Vagina (tissue), 2 donors: ENCODE measurements around the gene CD200R1L.

ENCODE experiments used
- POLR2A ChIP-seq, 2 donors: fragments of 450-650 bp; IDR thresholded peaks; one replicate each; pipeline ENCODE4 v1.6.1; 2017; ENCODE audit warnings: antibody characterized with exemption in 2 of 2, mild to moderate bottlenecking in 2 of 2, moderate library complexity in 2 of 2
- POLR2AphosphoS5 ChIP-seq, 2 donors: sonication (generic); formaldehyde crosslinking; IDR thresholded peaks; one replicate each; pipeline ENCODE4 v1.9.0; 2017; ENCODE audit warnings: antibody characterized with exemption in 2 of 2, mild to moderate bottlenecking in 2 of 2, low read depth in 1 of 2; ENCODE audit not compliant: insufficient read depth in 1 of 2
- TF ChIP-seq, protein P1 (sequence below), 3 experiments: fragments of 450-650 bp in 2 of 3; fragments of 200-600 bp in 1 of 3; sonication (generic) in 1 of 3; IDR thresholded peaks; one replicate each; pipeline ENCODE4 v1.5.1; 2017 to 2019; ENCODE audit warnings: antibody characterized with exemption in 3 of 3, mild to moderate bottlenecking in 2 of 3, moderate library complexity in 2 of 3

DNA sequence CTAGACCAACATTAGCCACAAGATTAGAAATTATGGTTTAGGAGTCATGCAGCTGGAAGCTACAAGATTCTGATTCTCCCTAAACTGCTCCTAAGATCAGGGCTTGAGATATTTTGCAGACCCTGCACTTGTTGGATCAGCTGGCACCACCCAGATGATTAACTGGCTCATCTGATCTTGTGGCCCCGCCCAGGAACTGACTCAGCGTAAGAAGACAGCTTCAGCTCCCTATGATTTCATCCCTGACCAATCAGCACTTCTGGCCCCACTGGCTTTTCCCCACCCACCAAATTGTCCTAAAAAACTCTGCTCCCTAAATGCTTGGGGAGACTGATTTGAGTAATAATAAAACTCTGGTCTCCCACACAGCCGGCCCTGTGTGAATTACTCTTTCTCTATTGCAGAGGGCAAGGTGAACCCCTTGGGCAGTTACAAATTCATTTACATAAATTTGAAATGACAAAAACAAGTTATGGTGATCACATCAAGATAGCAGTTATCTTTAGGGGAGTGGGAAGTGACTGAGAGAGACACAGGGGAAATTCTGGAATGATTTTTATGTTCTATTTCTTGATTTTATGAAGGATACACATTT, 76.5 kb downstream of the CD200R1L start:
- TF ChIP-seq POLR2AphosphoS5 (IDR thresholded peaks at IDR 0.05; ENCODE audit: insufficient read depth in 1 of 2, low read depth in 1 of 2) (no peak), POLR2A (IDR thresholded peaks at IDR 0.05) (no peak)
- TF ChIP-seq, protein P1, sequence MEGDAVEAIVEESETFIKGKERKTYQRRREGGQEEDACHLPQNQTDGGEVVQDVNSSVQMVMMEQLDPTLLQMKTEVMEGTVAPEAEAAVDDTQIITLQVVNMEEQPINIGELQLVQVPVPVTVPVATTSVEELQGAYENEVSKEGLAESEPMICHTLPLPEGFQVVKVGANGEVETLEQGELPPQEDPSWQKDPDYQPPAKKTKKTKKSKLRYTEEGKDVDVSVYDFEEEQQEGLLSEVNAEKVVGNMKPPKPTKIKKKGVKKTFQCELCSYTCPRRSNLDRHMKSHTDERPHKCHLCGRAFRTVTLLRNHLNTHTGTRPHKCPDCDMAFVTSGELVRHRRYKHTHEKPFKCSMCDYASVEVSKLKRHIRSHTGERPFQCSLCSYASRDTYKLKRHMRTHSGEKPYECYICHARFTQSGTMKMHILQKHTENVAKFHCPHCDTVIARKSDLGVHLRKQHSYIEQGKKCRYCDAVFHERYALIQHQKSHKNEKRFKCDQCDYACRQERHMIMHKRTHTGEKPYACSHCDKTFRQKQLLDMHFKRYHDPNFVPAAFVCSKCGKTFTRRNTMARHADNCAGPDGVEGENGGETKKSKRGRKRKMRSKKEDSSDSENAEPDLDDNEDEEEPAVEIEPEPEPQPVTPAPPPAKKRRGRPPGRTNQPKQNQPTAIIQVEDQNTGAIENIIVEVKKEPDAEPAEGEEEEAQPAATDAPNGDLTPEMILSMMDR (IDR thresholded peaks at IDR 0.05): no peak
